Keratinocyte (primary cell): Measurements from ENCODE around the gene DLG2.

Experiments used
- CTCF ChIP-seq, 3 experiments: IDR thresholded peaks in 1 of 3; conservative IDR thresholded peaks in 1 of 3; optimal IDR thresholded peaks in 1 of 3; 2 replicates in 2 of 3; 3 replicates in 1 of 3; pipeline versions ENCODE3 to v1.5.1; 2011; ENCODE audit warnings: low read length in 3 of 3, mild to moderate bottlenecking in 3 of 3, moderate library complexity in 2 of 3, control low read depth in 1 of 3, inconsistent platforms in 1 of 3; ENCODE audit not compliant: insufficient read depth in 2 of 3; ENCODE audit errors: extremely low read depth in 1 of 3
- EZH2 ChIP-seq: IDR thresholded peaks from one replicate; pipeline ENCODE4 v1.6.1; 2012; ENCODE audit warnings: inconsistent platforms, mild to moderate bottlenecking, low read length, moderate library complexity

- TF ChIP-seq CTCF (optimal IDR thresholded peaks at IDR 0.05 in 1 of 3, IDR thresholded peaks at IDR 0.05 in 1 of 3, conservative IDR thresholded peaks at IDR 0.05 in 1 of 3; ENCODE audit: extremely low read depth in 1 of 3, insufficient read depth in 2 of 3, low read length in 3 of 3) (no peak), EZH2 (no peak)
Measured at GRCh38 chr11:83511646-83512045, 2115.5 kb downstream of the DLG2 start.
